Endothelial cell of umbilical vein (primary cell): Measurements from ENCODE around the gene ZNF580. TPM values are rescaled to one million over a fixed set of nuclear protein-coding genes. Genes with fewer than 3 reads are reported as not detected.

Experiments
- BruUV-seq: library from RNA; stranded (reverse); fragments of 400-500 nt; replicated peaks from 2 replicates; lab custom pipeline; 2021; lab: Mats Ljungman, UMichigan
- CTCF ChIA-PET: fragments of 300-600, 350-600 bp; sonication (Branson Sonifier 250); formaldehyde crosslinking; loops from one replicate; lab custom pipeline; 2021; ENCODE audit warnings: antibody characterized with exemption, inconsistent platforms; lab: Charles Lee
- POLR2A ChIA-PET: fragments of 300-600, 350-600 bp; sonication (Branson Sonifier 250); formaldehyde crosslinking; loops from one replicate; lab custom pipeline; 2021; ENCODE audit warnings: antibody characterized with exemption, inconsistent platforms; lab: Charles Lee
- DNase-seq: peaks from one replicate; pipeline ENCODE4 v3.0.0-alpha.2; 2011; ENCODE audit warnings: low read depth, low spot score
- FAIRE-seq: peaks from 2 replicates; lab custom pipeline; 2011; peaks lifted over from hg19 to GRCh38; lab: Jason Lieb, UNC
- H2AFZ ChIP-seq: 2 replicates; pipeline ENCODE4 v1.6.0; 2012; ENCODE audit warnings: low read depth, low read length, control low read depth, inconsistent platforms
- H3K27ac ChIP-seq: 2 replicates; pipeline ENCODE4 v1.5.1; 2011; ENCODE audit warnings: low read depth, mild to moderate bottlenecking, control low read depth, low read length, moderate library complexity; ENCODE audit not compliant: insufficient read depth
- H3K27me3 ChIP-seq, 2 experiments: 2 replicates each; pipeline versions ENCODE4 v1.6.0 to v1.6.1; 2011; ENCODE audit warnings: low read length in 2 of 2, mixed read lengths in 1 of 2; ENCODE audit not compliant: control insufficient read depth in 2 of 2, insufficient read depth in 2 of 2
- H3K36me3 ChIP-seq, 2 experiments: 2 replicates in 1 of 2; 3 replicates in 1 of 2; pipeline ENCODE4 v1.5.1; 2011; ENCODE audit warnings: low read length in 2 of 2, mild to moderate bottlenecking in 1 of 2, moderate library complexity in 1 of 2; ENCODE audit not compliant: control insufficient read depth in 2 of 2, insufficient read depth in 2 of 2; ENCODE audit errors: extremely low read depth in 1 of 2
- H3K4me1 ChIP-seq: 3 replicates; pipeline ENCODE4 v1.5.1; 2011; ENCODE audit warnings: mild to moderate bottlenecking, low read length; ENCODE audit not compliant: control insufficient read depth, insufficient read depth; ENCODE audit errors: extremely low read depth
- H3K4me2 ChIP-seq: 2 replicates; pipeline ENCODE4 v1.6.1; 2011; ENCODE audit warnings: low read length, control low read depth, mixed read lengths; ENCODE audit not compliant: insufficient read depth
- H3K4me3 ChIP-seq, 3 experiments: fragments of 200-600 bp in 1 of 3; sonication (generic), shearing (Covaris generic) in 1 of 3; replicated peaks in 1 of 3; 2 replicates each; pipeline ENCODE4 v1.5.1; 2011 to 2016; ENCODE audit warnings: control low read depth in 3 of 3, low read length in 3 of 3, mild to moderate bottlenecking in 2 of 3, inconsistent platforms in 1 of 3, low read depth in 1 of 3, moderate library complexity in 1 of 3; ENCODE audit not compliant: insufficient read depth in 1 of 3
- H3K79me2 ChIP-seq: 2 replicates; pipeline ENCODE4 v1.6.0; 2012; ENCODE audit warnings: low read length, inconsistent platforms; ENCODE audit not compliant: control insufficient read depth, insufficient read depth
- H3K9ac ChIP-seq: replicated peaks from 2 replicates; pipeline ENCODE3; 2011; ENCODE audit warnings: low read length, control low read depth; ENCODE audit not compliant: insufficient read depth; ENCODE audit errors: extremely low read depth
- H3K9me1 ChIP-seq: replicated peaks from 3 replicates; pipeline ENCODE4 v1.6.0; 2011; ENCODE audit warnings: mild to moderate bottlenecking, low read length; ENCODE audit not compliant: control insufficient read depth, insufficient read depth; ENCODE audit errors: extremely low read depth
- H3K9me3 ChIP-seq: replicated peaks from 2 replicates; pipeline ENCODE4 v1.5.1; 2012; ENCODE audit warnings: low read length, inconsistent platforms; ENCODE audit not compliant: control insufficient read depth, insufficient read depth
- H4K20me1 ChIP-seq: replicated peaks from 2 replicates; pipeline ENCODE3; 2011; ENCODE audit warnings: mild to moderate bottlenecking, low read length; ENCODE audit not compliant: control insufficient read depth, insufficient read depth; ENCODE audit errors: extremely low read depth
- CTCF ChIP-seq, 2 donors: IDR thresholded peaks; 1 replicate in 1 of 2; 2 replicates in 1 of 2; pipeline ENCODE4 v1.5.1; 2011; ENCODE audit warnings: low read length in 2 of 2, mild to moderate bottlenecking in 2 of 2, moderate library complexity in 2 of 2, control low read depth in 1 of 2, inconsistent platforms in 1 of 2, low read depth in 1 of 2; ENCODE audit not compliant: insufficient read depth in 1 of 2; ENCODE audit errors: extremely low read depth in 1 of 2
- EZH2 ChIP-seq: IDR thresholded peaks from 2 replicates; pipeline ENCODE4 v1.6.1; 2012; ENCODE audit warnings: borderline replicate concordance, low read depth, mild to moderate bottlenecking, moderate library complexity, low read length, inconsistent platforms; ENCODE audit not compliant: severe bottlenecking
- JUN ChIP-seq: IDR thresholded peaks from 2 replicates; pipeline ENCODE4 v1.6.1; 2011; ENCODE audit warnings: borderline replicate concordance, low read depth; ENCODE audit not compliant: insufficient read length, insufficient read depth
- MAX ChIP-seq: IDR thresholded peaks from 2 replicates; pipeline ENCODE4 v1.6.1; 2011; ENCODE audit not compliant: insufficient read depth, insufficient read length
- MYC ChIP-seq: IDR thresholded peaks from one replicate; pipeline ENCODE4 v1.6.1; 2011; ENCODE audit warnings: mild to moderate bottlenecking, low read depth, low read length
- POLR2A ChIP-seq: IDR thresholded peaks from 2 replicates; pipeline ENCODE4 v1.6.1; 2012; ENCODE audit warnings: low read depth, mild to moderate bottlenecking, control low read depth, low read length
- dilution Hi-C: fragments of 300-500 bp; cut with MboI; formaldehyde crosslinking; loops from one replicate; pipeline ENCODE4 v1.15.0; 2019; ENCODE audit warnings: low sequenced_read_pairs; ENCODE audit not compliant: extremely low pct_ligation_motif_present
- intact Hi-C: fragments of 100-400 bp; cut with micrococcal nuclease; formaldehyde crosslinking; loops from one replicate; pipeline ENCODE4 v1.10.0; 2022
- polyA plus RNA-seq, 4 experiments: library from polyadenylated mRNA; depleted of rRNA in 3 of 4; stranded (reverse) in 3 of 4; unstranded in 1 of 4; fragments of >200 nt; gene quantifications; 2 replicates each; pipeline versions ENCODE4 v1.2.1 to v1.2.3, GENCODE V29; 2011 to 2012; ENCODE audit warnings: missing spikeins in 1 of 4
- total RNA-seq: library from RNA; stranded (reverse); gene quantifications from 2 replicates; pipeline ENCODE4 v1.2.3, GENCODE V29; 2021

The ZNF580 gene
- total and polyA plus RNA-seq, 2 donors (not counting 3 experiments of a cell fraction or from before 2014, with no cell fraction given), result 13.7 to 41.1 TPM

DNA sequence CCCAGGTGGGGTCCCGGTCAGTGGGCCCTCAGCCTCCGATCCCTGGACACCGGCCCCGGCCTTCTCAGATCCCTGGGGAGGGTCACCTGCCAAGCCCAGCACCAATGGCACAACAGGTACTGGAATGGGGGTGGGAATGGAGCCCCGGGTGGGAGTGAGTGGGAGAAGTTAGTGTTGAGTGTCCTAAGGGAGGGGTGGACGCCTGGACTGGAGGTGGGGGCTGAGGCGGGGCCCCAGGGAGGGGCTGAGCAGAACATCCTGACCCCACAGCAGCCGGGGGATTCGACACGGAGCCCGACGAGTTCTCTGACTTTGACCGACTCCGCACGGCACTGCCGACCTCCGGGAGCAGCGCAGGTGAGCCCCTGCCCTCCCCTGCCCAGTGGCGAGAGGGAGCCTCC is 51.9 kb downstream of the ZNF580 start:
- no peak overlapping the region for H3K9ac ChIP-seq
- no peaks in the 10 kb centered on the region for H4K20me1 ChIP-seq
- no peak for DNase-seq
- H3K9me1 ChIP-seq, result no peaks in the 10 kb centered on the region
- H3K4me1 ChIP-seq, result no peaks in the 10 kb centered on the region
- H2AFZ ChIP-seq, result no peak overlapping the region
- TF ChIP-seq MAX (no peak), JUN (no peak), MYC (no peak), CTCF (IDR thresholded peaks at IDR 0.05; ENCODE audit: extremely low read depth in 1 of 2, insufficient read depth in 1 of 2, low read depth in 1 of 2, low read length in 2 of 2) (no peak), POLR2A (no peak), EZH2 (no peak)
- CTCF ChIA-PET, result no interaction called here
- H3K27ac ChIP-seq, result no peak overlapping the region
- H3K79me2 ChIP-seq, result no peaks in the 10 kb centered on the region
- peaks cover 4 to 58% of the 10 kb centered on the region in 2 experiments for H3K36me3 ChIP-seq
- dilution Hi-C loops (no loop called here), intact Hi-C loops (no loop called here)
- H3K27me3 ChIP-seq, result no peaks in the 10 kb centered on the region
- no peak overlapping the region for H3K4me3 ChIP-seq
- no peak overlapping the region for H3K4me2 ChIP-seq
- FAIRE-seq, result no peak
- POLR2A ChIA-PET, result interaction anchor here (0.6 kb wide), 1 partner anchor 448 kb away, joined by 3 read pairs; the partner anchor contains the start of gene ZNF444
- no peaks in the 10 kb centered on the region for H3K9me3 ChIP-seq
- no TSS peak for BruUV-seq

Other genes with a start within 250 kb of the ZNF580 start
- 244 and 257 TPM in 2 replicates for gene UBE2S, start 233.2 kb upstream of the ZNF580 start, total RNA-seq
- 176 and 183 TPM in 2 replicates for gene UBE2S, start 233.2 kb upstream of the ZNF580 start, polyA plus RNA-seq
- not detected in 2 replicates for gene SHISA7, start 197.7 kb upstream of the ZNF580 start, total RNA-seq
- gene SHISA7, start 197.7 kb upstream of the ZNF580 start, polyA plus RNA-seq, result not detected in 2 replicates
- 43.6 and 49.3 TPM in 2 replicates for gene ISOC2, start 179.4 kb upstream of the ZNF580 start, total RNA-seq
- gene ISOC2, start 179.4 kb upstream of the ZNF580 start, polyA plus RNA-seq, result 68.7 and 96.5 TPM in 2 replicates
- gene C19orf85, start 176.3 kb upstream of the ZNF580 start, total RNA-seq, result not detected in 2 replicates
- not detected in 2 replicates for gene C19orf85, start 176.3 kb upstream of the ZNF580 start, polyA plus RNA-seq
- gene ZNF628, start 164.4 kb upstream of the ZNF580 start, total RNA-seq, result 9.0 and 10.4 TPM in 2 replicates
- 2.0 and 2.5 TPM in 2 replicates for gene ZNF628, start 164.4 kb upstream of the ZNF580 start, polyA plus RNA-seq
- 34.4 and 44.7 TPM in 2 replicates for gene NAT14, start 155.8 kb upstream of the ZNF580 start, total RNA-seq
- 39.1 and 42.6 TPM in 2 replicates for gene NAT14, start 155.8 kb upstream of the ZNF580 start, polyA plus RNA-seq
- gene SSC5D, start 152.6 kb upstream of the ZNF580 start, total RNA-seq, result 1.0 and 1.3 TPM in 2 replicates
- gene SSC5D, start 152.6 kb upstream of the ZNF580 start, polyA plus RNA-seq, result 0.47 and 0.49 TPM in 2 replicates
- not detected in 2 replicates for gene SBK2, start 103.9 kb upstream of the ZNF580 start, total RNA-seq
- not detected in 2 replicates for gene SBK2, start 103.9 kb upstream of the ZNF580 start, polyA plus RNA-seq
- gene SBK3, start 95.5 kb upstream of the ZNF580 start, total RNA-seq, result 0.25 and 0.62 TPM in 2 replicates
- 0.18 and 0.19 TPM in 2 replicates for gene SBK3, start 95.5 kb upstream of the ZNF580 start, polyA plus RNA-seq
- gene ZNF579, start 60.2 kb upstream of the ZNF580 start, total RNA-seq, result 15.7 and 15.9 TPM in 2 replicates
- gene ZNF579, start 60.2 kb upstream of the ZNF580 start, polyA plus RNA-seq, result 9.9 and 11.6 TPM in 2 replicates
- 14.7 and 15.6 TPM in 2 replicates for gene FIZ1, start 41.5 kb upstream of the ZNF580 start, total RNA-seq
- gene FIZ1, start 41.5 kb upstream of the ZNF580 start, polyA plus RNA-seq, result 6.6 and 7.0 TPM in 2 replicates
- 14.2 and 15.2 TPM in 2 replicates for gene ZNF524, start 40.7 kb upstream of the ZNF580 start, total RNA-seq
- gene ZNF524, start 40.7 kb upstream of the ZNF580 start, polyA plus RNA-seq, result 15.4 and 22.5 TPM in 2 replicates
- 10.1 and 11.4 TPM in 2 replicates for gene ZNF865, start 35.4 kb upstream of the ZNF580 start, total RNA-seq
- 4.0 and 5.2 TPM in 2 replicates for gene ZNF865, start 35.4 kb upstream of the ZNF580 start, polyA plus RNA-seq
- gene ZNF784, start 16.4 kb upstream of the ZNF580 start, total RNA-seq, result 4.9 and 7.1 TPM in 2 replicates
- gene ZNF784, start 16.4 kb upstream of the ZNF580 start, polyA plus RNA-seq, result 4.9 and 5.6 TPM in 2 replicates
- 27.8 and 31.4 TPM in 2 replicates for gene ZNF581, start 2.6 kb downstream of the ZNF580 start, total RNA-seq
- gene ZNF581, start 2.6 kb downstream of the ZNF580 start, polyA plus RNA-seq, result 32.3 and 37.0 TPM in 2 replicates
- 11.8 and 13.2 TPM in 2 replicates for gene CCDC106, start 7.2 kb downstream of the ZNF580 start, total RNA-seq
- gene CCDC106, start 7.2 kb downstream of the ZNF580 start, polyA plus RNA-seq, result 12.0 and 17.8 TPM in 2 replicates
- 246 and 259 TPM in 2 replicates for gene U2AF2, start 14.0 kb downstream of the ZNF580 start, total RNA-seq
- 173 and 183 TPM in 2 replicates for gene U2AF2, start 14.0 kb downstream of the ZNF580 start, polyA plus RNA-seq
- 133 and 138 TPM in 2 replicates for gene EPN1, start 34.2 kb downstream of the ZNF580 start, total RNA-seq
- 76.9 and 87.2 TPM in 2 replicates for gene EPN1, start 34.2 kb downstream of the ZNF580 start, polyA plus RNA-seq
- gene NLRP9, start 97.4 kb downstream of the ZNF580 start, total RNA-seq, result not detected in 2 replicates
- not detected in 2 replicates for gene NLRP9, start 97.4 kb downstream of the ZNF580 start, polyA plus RNA-seq
- not detected in 2 replicates for gene RFPL4A, start 118.1 kb downstream of the ZNF580 start, total RNA-seq
- gene RFPL4A, start 118.1 kb downstream of the ZNF580 start, polyA plus RNA-seq, result not detected in 2 replicates
- not detected in 2 replicates for gene RFPL4AL1, start 128.1 kb downstream of the ZNF580 start, total RNA-seq
- gene RFPL4AL1, start 128.1 kb downstream of the ZNF580 start, polyA plus RNA-seq, result not detected in 2 replicates
- not detected in 2 replicates for gene NLRP11, start 191.0 kb downstream of the ZNF580 start, total RNA-seq
- not detected in 2 replicates for gene NLRP11, start 191.0 kb downstream of the ZNF580 start, polyA plus RNA-seq
- not detected in 2 replicates for gene NLRP4, start 195.5 kb downstream of the ZNF580 start, total RNA-seq
- gene NLRP4, start 195.5 kb downstream of the ZNF580 start, polyA plus RNA-seq, result not detected in 2 replicates